Head of caudate nucleus (tissue), 42 donors: ENCODE measurements around the gene DYSF.

Experiments used
- DNase-seq, 42 donors: peaks; one replicate each; pipeline versions ENCODE4 v3.0.0 to v3.0.0-alpha.2; 2020 to 2021; ENCODE audit warnings: mixed read lengths in 7 of 42
- intact Hi-C: fragments of 100-400 bp; cut with DNase I; formaldehyde crosslinking; loops from one replicate; pipeline ENCODE4 v1.15.0; 2022

The DYSF gene

DNA sequence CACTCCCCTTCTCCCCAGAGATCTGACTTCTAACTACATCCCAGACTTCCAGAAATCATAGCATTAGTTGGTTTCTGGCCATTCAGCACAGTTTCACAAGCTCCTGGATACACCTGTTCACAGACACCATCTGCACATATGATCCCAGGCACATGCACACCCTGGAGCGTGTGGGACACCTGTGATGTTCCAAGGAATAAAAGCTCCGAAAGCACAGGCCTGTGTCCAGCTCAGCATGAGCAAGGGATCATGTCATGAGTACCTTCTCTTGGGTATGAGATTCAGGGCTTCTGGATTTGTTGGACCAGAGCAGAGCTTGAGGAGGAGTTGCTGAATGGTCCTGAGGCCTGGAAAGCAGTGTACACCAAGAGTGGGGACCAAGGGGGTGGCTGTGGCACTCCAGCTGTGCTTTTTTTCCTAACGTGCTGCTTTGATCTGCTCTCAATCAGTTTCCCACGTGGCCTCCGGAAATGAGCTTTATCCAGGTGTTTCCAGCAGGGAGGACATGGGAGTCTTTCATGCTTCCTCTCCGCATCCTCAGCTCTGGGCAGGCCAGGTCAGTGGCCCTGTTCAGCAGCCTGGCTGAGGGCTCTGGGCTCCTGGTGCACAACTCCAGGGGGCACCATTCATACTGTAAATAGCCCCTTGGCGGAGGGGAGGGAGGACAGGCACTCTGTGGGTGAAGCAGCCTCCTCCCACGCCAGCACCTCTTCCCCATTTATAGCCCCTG lies 1.8 kb downstream of the DYSF start:
- intact Hi-C loops: no loop called here
- no peak for DNase-seq

- intact Hi-C loops: no loop called here
- no peak for DNase-seq
Measured at GRCh38 chr2:71455741-71456569, 2.6 kb downstream of the DYSF start.

DNA sequence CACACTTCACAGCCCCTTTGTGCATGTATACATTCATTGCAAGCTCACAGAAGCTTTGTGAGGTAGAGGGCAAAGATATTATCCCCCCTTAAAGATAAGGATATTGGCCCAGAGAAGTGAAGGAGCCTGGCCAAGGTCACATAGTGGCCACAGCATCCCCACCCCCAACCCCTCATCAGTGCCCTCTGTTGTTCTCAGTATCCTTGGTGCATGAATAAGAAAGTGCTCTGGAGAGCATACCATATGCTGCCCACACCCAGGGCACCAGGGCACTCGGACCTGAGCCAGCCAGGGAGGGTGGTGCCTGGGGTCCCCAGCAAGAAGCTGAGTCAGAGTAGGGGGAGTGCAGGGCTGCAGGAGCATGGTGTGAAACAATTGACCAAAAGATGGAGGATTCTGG lies 3.3 kb downstream of the DYSF start:
- intact Hi-C loops: no loop called here
- peak in 1 of 42 donors; percentile 16 for DNase-seq

GRCh38 chr2:71457123-71457915 lies 4.0 kb downstream of the DYSF start:
- DNase-seq: peak in 1 of 42 donors; percentile 29
- intact Hi-C loops: no loop called here

DNA sequence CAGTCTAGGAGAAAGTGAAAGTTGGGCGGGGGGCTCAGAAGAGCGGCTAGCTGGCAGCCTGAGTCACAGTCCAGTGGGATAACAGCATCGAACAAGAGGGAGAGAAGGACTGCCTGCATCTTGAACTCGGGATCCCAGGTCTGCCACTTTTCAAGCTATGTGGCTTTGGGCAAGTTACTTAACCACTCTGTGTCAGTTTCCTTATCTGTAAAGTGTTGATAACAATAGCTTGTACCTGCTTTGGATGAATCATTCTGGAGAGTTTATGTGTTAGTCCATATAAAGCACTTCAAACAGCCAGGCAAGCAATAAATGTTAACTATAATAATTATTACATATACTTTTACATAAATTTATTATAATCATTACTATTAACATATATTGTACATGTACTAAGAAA lies 4.6 kb downstream of the DYSF start:
- intact Hi-C loops: no loop called here
- no peak for DNase-seq

- peak in 3 of 42 donors; percentile 14 to 70 (median 18) for DNase-seq
- intact Hi-C loops: no loop called here
Measured at GRCh38 chr2:71458413-71459083, 5.2 kb downstream of the DYSF start.

DNA sequence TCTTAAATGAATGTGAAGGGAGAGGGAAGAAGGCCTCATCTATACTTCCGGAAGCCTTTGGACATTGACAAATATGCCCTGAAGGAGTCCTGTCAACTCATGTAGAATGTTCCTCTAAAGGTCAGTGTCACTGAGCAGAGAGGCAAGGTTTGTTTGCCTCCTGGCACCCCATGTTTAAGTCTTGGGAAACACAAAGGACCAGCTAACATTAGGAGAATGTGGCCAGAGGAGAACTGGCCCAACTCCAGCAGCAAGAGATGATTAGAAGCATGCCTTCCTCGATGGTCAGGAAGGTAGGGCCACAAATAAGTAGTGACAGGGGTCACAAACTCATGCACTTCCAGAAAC lies 5.7 kb downstream of the DYSF start:
- intact Hi-C loops: no loop called here
- peak in 1 of 42 donors; percentile 18 for DNase-seq

- intact Hi-C loops: no loop called here
- DNase-seq: peak in 1 of 42 donors; percentile 25
Measured at GRCh38 chr2:71460056-71460455, 6.7 kb downstream of the DYSF start.

- intact Hi-C loops: no loop called here
- DNase-seq: peak in 3 of 42 donors; percentile 10 to 50 (median 37)
Measured at GRCh38 chr2:71460595-71461303, 7.4 kb downstream of the DYSF start.

- DNase-seq: peak in 1 of 42 donors; percentile 4
- intact Hi-C loops: no loop called here
Measured at GRCh38 chr2:71461304-71461671, 7.9 kb downstream of the DYSF start.

GRCh38 chr2:71462056-71462605 lies 8.8 kb downstream of the DYSF start:
- DNase-seq: peak in 3 of 42 donors; percentile 7 to 21 (median 10)
- intact Hi-C loops: no loop called here

- DNase-seq: no peak
- intact Hi-C loops: no loop called here
Measured at GRCh38 chr2:71462641-71463341, 9.4 kb downstream of the DYSF start.

- DNase-seq: peak in 2 of 42 donors; percentile 2 to 29
- intact Hi-C loops: no loop called here
Measured at GRCh38 chr2:71463342-71463654, 9.9 kb downstream of the DYSF start.

DNA sequence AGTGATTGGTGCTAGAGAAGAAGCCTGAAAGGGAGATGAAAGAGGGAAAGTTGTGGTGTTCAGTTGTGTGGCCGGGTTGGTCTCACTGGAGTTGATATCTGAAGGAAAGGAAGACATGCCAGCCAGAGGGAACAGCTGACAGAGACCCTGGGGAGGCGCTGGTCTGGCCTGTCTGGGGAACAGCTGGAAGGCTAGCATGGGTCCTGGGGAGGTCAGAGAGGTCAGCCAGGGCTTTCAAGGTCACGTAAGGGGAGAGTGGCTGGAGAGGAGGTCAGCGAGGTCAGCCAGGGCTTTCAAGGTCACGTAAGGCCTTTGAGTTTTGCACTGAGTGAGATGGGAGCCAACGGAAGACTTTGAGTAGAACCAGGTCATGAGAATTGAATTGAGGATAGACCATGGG lies 11.0 kb downstream of the DYSF start:
- peak in 1 of 42 donors; percentile 11 for DNase-seq
- intact Hi-C loops: no loop called here

DNA sequence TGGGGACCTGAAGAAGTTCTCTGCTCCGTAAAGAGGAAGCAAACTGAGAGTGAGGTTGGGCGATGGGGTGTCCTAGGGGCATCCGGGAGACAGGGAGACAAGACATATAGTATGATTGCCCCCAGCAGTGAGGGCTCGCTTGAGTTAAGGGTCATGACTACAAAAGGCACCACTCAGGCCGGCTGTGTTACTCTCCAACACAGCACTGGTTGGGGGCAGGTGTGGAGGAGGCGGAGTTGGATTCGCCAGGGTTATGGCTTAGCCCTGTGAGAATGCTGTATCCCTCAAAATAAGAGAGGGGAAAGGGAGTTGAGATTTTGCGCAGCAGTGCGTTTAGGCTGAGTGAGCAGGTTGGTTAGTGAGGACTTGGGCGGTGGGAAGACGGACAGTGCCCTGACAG lies 12.0 kb downstream of the DYSF start:
- intact Hi-C loops: no loop called here
- peak in 1 of 42 donors; percentile 31 for DNase-seq

GRCh38 chr2:71465961-71466300 lies 12.6 kb downstream of the DYSF start:
- DNase-seq: no peak
- intact Hi-C loops: no loop called here

GRCh38 chr2:71466301-71467179 lies 13.2 kb downstream of the DYSF start:
- peak in 10 of 42 donors; percentile 9 to 43 (median 18) for DNase-seq
- intact Hi-C loops: no loop called here
